NCI-H146 treated with DMSO at 0.1 percent for 48 hours (cell line): ENCODE measurements around the gene MAGI3.
"Not testable (repeated sequence)": the region's sequence is repeated elsewhere in the genome, so short reads cannot be mapped to it uniquely, and the experiment has no call there.

Experiments
- DNase-seq: peaks from one replicate; lab custom pipeline; 2025; ENCODE audit not compliant: unreplicated experiment; lab: John Stamatoyannopoulos, UW

The MAGI3 gene

DNA sequence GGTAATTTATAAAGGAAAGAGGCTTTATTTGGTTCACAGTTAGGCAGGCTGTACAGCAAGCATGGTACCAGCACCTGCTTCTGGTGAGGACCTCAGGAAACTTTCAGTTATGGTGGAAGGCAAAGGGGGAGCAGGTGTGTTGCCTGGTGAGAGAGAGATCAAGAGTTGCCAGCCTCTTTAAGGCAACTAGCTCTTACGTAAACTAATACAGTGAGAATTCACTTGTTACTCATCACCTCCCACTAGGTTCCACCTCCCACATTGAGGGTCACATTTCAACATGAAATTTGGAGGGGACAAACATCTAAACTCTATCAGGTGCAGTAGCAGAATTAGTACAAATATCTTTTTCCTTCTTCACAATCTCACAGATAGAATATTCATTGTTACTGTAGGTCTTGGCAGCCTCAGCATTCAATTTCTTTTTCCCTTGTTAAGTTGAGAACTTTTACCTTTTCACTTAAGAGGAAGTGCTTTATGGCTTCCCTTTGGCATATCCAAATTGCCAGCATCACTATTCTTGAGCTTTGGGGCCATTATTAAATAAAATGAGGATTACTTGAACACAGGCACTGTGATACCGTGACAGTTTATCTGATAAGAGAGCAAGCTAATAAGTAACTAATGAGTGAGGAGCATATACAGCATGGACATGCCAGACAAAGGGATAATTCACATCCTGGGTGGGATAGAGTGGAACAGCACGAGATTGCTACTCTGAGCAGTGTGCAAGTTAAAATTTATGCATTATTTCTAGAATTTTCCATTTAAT lies 48.4 kb downstream of the MAGI3 start:
- DNase-seq, result no peak

DNA sequence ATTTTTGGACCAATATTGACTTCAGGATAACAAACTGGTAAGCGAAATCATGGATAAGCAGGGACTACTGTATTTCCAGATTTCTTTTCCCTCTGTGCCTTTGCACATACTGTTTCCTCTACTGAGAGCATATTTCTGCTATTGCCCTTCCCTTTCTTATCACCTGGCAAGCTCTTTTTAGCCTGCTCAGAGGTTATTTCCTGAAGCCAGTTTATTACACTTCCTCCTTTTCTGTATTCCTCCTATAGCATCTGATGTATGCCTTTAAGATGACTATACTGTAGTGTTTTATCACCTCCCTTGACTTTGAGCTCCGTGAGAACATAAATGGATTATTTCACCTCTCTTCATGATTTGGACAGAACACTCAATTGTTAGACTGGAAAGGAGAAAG lies 49.0 kb downstream of the MAGI3 start:
- no peak for DNase-seq

DNA sequence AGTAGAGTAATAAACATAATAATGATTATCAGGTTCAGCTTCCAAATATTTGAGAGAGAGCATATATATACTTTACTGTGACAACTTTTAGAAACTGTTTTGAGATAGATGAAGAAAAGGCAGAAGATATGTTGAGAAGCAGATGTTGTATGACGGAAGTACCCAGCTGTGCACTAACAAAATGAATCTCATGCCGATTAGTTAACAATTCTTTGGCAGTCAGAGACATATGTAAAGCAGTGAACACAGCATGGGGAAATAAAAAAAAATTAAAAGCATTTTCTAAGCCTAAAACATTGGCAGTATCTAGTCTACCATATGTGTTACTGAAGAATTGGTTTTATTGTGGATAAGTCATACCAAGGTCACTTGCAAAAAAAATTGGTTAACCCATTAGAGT lies 51.8 kb downstream of the MAGI3 start:
- DNase-seq, result no peak

GRCh38 chr1:113444857-113445256 lies 54.5 kb downstream of the MAGI3 start:
- no peak for DNase-seq

DNA sequence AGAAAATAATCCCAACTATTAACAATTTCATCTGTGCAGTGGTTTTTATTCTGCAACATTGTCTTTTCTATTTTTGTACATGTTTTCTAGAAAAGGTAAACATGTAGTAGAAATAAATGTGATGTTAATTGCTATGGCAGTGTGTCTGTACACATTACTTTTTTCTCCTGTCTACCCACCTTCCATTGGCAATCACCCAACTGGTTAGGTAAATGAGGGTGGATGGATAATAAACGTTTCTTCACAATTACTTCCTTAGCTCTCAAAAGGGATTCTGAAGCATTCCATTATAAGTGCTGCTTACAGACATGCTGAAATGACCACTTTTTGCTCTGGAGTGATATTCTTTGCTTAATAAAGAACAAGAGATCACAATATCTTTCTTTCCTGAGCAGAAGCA lies 61.4 kb downstream of the MAGI3 start:
- DNase-seq, result no peak

GRCh38 chr1:113452921-113453770 lies 62.8 kb downstream of the MAGI3 start:
- peak; percentile 2 for DNase-seq

DNA sequence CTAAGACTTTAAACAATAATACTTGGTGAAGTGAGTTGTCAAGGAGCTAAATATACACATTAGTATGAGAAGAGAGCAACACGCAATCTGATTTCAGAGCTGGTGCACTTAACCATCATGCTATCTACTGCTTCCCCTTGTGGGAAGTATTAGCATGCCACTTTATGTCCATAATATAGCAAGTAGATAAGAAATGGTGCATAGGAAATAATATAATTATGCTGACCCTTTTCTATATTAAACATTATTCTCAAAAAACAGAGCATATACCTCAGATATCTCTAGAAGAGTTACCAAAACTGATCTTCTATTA lies 63.4 kb downstream of the MAGI3 start:
- DNase-seq, result no peak

GRCh38 chr1:113455374-113455773 lies 65.1 kb downstream of the MAGI3 start:
- DNase-seq, result no peak

DNA sequence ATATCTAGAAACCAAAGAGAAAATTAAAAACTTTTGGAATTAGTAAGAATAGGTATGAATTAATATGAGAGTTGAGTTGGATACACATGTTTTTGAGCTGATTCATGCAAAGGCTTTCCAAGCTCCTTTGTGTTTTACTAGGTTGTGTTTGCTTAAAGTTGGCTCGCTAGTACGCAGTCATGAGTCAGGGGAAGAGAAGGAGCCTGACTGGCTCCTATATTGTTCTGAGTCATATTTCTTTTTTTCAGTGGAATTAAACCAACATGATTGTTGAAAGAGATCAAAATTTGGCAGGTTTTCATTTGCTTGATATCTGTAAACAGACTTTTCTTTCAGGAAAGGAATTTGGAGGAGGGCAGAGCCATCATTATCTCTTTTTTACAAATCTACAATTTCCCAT lies 66.7 kb downstream of the MAGI3 start:
- no peak for DNase-seq

- no peak for DNase-seq
These were observed 69.0 kb downstream of the MAGI3 start for GRCh38 chr1:113459279-113459678.

GRCh38 chr1:113467991-113468390 lies 77.7 kb downstream of the MAGI3 start:
- no peak for DNase-seq

- DNase-seq, result not testable (repeated sequence)
These were observed 88.3 kb downstream of the MAGI3 start for GRCh38 chr1:113478427-113479195.

DNA sequence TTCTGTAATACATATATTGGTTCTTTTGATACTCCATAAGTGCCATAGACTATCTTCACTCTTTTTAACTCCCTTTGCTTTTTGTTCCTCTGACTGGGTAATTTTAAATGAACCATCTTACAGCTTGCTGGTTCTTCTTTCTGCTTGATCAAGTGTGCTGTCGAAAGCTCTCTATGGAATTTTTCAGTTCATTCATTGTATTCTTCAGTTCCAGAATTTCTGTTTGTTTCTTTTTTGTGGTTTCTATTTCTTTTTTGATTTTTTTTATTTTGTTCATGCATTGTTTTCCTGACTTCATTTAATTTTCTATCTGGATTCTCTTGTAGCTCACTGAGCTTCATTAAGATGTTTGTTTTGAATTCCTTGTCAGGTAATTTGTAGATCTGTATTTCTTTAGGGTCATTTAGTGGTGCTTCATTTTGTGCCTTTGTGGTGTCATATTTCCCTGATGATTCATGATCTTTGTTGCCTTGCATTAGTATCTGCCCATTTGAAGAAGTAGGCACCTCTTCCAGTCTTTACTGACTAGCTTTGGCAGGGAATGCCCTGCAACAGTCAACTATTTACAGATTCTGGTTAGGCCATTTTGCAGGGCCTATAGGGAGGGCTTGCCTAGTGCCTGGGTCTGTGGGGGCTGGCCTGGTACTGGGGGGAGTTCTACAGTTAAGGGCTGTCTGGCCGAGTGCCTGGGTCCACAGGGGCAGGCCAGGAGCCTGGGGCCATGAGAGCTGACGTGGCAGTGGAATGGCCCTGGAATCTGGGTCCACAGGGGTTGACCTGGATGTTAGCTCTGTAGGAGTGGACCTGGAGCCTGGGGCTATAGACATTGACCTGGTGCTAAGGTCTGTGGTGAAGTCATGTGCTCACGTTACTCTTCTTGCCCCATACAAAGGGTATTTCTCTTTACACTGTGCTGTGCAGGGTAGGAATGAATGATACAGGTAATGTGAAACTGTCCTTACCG lies 89.7 kb downstream of the MAGI3 start:
- DNase-seq, result no peak

GRCh38 chr1:113485131-113485530 lies 94.8 kb downstream of the MAGI3 start:
- DNase-seq, result not testable (repeated sequence)

- DNase-seq, result no peak
These were observed 98.4 kb downstream of the MAGI3 start for GRCh38 chr1:113488576-113489177.

- no peak for DNase-seq
These were observed 100.1 kb downstream of the MAGI3 start for GRCh38 chr1:113490384-113490783.

GRCh38 chr1:113493533-113493932 lies 103.2 kb downstream of the MAGI3 start:
- no peak for DNase-seq

DNA sequence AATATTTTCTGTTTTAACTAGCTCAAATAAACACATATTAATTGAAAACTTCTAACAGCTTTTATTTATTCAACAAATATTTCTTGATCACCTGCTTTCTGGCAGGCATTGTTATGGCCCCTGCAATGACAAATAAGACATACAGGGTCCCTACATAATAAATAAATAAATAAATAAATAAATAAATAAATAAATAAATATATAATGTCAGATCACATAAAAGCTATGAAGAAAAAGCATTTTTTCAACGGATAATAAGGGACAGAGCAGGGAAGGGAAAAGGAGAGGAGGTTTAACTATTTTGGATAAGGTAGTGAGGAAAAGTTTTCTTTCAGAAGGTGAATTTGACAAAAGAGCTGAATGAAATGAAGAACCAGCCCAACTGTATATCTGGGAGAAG lies 115.0 kb downstream of the MAGI3 start:
- DNase-seq, result no peak

- DNase-seq, result no peak
These were observed 117.4 kb downstream of the MAGI3 start for GRCh38 chr1:113507552-113508214.
